PC-9 (cell line): ENCODE data around the gene NRG3.

ENCODE experiments used
- EZH2 ChIP-seq: fragments of 200-600 bp; sonication (generic); IDR thresholded peaks from 2 replicates; pipeline ENCODE4 v1.8.0; 2017; ENCODE audit warnings: antibody characterized with exemption, low read depth
- TF ChIP-seq, protein P1 (sequence below): fragments of 200-600 bp; sonication (generic); conservative IDR thresholded peaks from 2 replicates; pipeline ENCODE4 v1.6.1; 2017; ENCODE audit warnings: mixed run types, antibody characterized with exemption, mild to moderate bottlenecking, moderate library complexity

DNA sequence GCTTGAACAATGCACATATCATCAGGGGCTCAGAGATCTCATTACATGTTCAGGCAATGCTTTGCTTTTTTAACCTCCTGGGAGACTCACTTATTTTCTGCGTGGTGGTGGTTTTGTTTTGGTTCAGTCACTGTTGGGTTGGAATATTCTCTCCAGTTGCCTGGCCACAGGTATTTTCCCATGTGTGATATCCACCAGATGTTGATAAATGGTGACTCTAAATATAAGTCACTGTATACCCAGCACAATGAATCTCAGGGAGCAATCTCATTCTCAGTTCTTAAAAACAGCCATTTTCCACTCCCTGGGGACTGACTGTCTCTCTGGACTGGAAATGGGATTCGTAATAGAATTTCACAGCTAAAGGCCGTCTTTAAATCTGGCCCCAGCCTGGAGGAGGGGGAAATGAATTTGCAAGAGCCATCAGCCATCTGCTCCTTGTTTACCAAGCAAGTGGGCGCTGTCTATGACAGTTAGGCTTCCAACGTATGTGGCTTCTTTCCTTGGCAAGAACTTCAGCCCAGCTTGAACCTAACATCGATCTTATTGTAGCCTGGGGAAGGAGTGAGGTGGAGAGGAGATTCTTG is 1106.2 kb downstream of the NRG3 start:
- TF ChIP-seq, protein P1, sequence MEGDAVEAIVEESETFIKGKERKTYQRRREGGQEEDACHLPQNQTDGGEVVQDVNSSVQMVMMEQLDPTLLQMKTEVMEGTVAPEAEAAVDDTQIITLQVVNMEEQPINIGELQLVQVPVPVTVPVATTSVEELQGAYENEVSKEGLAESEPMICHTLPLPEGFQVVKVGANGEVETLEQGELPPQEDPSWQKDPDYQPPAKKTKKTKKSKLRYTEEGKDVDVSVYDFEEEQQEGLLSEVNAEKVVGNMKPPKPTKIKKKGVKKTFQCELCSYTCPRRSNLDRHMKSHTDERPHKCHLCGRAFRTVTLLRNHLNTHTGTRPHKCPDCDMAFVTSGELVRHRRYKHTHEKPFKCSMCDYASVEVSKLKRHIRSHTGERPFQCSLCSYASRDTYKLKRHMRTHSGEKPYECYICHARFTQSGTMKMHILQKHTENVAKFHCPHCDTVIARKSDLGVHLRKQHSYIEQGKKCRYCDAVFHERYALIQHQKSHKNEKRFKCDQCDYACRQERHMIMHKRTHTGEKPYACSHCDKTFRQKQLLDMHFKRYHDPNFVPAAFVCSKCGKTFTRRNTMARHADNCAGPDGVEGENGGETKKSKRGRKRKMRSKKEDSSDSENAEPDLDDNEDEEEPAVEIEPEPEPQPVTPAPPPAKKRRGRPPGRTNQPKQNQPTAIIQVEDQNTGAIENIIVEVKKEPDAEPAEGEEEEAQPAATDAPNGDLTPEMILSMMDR = no peak
- TF ChIP-seq EZH2 = no peak
